SK-N-DZ (cell line): Measurements from ENCODE around the gene CCDC85B.

ENCODE experiments used
- DNase-seq: peaks from one replicate; pipeline ENCODE4 v3.0.0-alpha.2; 2015; ENCODE audit warnings: low spot score

The CCDC85B gene

DNA sequence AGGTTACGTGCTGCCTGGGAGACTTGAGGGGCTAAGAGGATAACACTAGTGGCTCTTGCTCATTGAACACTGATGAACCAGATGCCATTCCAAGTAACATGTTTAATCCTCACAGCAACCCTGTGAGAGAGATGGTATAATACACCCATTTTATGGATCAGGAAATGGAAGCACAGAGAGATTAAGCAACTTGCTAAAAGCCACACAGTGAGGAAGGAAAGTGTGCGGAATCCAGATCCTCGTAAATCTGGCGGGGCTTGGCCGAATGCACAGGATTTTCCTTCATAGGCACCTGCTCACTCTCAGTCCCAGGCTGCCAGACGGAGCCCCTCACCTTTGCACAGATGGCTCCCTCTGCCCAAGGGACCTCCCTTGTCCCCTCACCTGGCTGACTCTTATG is 17.4 kb downstream of the CCDC85B start:
- DNase-seq, result no peak

DNA sequence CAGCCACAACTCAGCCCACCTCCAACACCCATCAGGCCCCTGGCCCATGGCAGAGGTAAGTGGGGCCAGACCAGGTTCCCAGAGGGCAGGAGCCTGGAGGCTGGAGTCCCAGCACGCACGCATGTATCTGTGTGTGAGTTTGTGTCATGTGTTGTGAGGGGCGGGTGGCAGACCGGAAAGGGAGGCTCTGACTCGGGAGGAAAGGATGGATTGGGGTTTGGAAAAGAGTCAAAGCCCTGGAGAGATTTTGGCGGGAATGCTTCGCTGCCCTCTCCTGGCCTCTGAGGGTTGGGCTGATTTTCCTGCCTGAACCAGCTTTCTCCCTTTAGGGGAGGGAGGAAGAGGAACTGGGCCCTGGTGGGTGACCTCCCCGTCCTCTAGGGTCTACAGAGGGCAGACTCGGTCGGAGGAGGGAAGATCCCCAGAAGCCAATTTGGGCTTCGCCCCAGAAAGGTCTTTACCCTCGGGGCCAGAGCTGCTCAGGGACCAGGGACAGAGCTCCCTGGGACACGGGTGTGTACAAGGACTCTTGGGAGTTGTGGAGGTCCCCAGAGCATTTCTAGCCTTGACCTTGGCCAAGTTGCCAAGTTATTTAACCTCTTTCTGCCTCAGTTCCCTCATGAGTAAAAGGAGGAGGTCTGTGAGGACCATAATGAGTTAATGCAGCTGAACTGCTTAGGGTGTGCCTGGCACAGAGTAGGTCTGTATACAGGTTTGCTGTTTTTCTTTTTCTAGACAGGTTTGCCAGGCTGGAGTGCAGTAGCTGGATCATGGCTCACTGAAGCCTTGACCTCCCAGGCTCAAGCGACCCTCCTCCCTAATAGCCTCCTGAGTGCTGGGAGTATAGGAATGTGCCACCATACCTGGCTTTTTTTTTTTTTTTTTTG is 21.5 kb downstream of the CCDC85B start:
- peak; percentile 52 for DNase-seq

DNA sequence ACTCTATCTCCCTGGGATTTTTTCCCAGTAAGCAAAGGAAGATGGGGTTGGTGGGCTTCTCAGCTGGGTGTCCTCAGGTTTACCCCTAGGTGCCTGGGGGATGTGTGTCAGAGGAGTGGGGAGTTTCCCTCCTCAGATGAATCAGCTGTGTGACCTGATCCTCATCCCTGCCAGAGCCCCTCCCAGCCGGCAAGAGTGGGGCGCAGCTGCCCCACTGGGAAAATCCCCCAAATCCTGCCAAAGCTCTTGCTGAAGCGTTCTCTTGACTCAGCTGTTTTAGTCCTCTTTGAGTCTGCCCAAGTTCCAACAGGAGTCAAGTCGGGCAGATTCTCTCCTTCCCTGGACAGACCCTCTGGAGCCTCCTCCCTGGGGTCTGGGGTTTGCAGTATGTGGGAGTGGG is 22.4 kb downstream of the CCDC85B start:
- no peak for DNase-seq

DNA sequence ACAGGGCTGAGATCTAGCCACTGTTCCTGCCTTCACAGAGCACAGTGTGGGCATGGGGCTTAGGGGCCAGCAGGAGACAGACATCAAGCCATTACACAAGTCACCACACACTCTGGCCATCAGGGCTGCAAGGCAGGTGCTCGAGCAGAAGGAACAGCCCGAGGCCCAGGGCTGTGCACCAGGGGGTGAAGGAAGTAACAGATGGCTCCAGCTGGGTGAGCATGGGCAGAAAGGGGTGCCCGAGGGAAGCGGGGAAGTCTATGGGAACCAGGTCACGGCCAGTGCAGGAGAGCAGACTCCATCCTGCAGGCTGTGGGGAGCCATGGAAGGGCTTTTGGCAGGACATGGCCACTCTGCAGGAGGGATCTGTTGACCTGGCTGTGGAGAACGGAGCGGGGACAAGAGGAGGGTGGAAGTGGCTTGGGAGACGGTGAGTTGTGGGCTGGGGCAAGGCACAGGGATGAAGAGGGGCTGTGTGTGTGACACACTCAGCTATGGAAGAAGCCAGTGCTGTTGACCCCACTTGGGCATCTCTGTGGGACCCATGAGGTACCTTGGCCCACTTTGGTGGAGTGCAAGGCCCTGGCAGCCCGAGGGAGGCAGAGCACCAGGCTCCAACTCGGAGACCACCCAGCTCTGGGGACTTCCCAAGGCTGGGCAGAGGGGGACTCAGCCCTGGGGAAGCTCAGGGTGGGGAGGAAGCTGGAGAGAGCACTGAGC is 24.8 kb downstream of the CCDC85B start:
- DNase-seq, result no peak

DNA sequence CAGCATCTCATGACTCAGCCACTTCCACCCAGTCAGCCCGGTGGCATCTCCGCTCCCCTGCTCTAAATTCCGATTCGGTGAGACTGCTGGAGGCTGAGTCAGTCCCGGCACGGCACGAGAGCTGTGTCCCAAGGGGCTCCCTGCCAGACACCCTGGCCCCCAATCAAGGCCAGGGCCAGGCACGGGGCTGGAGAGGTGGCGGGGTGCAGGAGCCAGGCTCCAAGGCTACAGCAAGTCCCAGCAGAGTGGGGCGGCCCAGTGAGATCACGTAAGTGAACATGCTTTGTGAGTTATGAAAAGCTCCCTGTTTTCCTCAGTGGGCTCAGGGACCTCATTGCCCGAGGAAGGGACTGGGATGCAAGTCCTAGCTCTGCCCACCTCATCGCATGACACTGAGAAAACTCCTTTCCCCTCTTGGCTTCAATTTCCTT is 25.4 kb downstream of the CCDC85B start:
- no peak for DNase-seq

DNA sequence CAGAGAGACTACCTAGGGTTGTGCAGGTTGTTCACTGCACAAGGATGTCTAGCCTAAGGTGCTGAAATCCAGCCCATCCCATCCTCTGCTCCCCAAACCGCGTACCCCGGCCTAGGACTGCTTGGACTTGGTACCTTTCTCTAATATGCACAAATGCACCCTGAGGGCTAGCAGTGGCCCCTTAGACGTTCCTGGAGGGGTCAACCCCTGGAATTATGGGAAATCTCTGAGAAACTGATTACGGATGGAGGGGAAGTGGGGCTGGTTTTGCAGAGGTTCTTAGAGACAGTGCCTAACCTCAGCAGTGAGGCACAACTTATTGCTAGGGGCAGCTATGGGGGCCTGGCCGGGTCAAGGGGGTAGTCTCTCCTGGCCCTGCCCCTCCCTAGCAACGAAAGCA is 25.9 kb downstream of the CCDC85B start:
- DNase-seq, result no peak

DNA sequence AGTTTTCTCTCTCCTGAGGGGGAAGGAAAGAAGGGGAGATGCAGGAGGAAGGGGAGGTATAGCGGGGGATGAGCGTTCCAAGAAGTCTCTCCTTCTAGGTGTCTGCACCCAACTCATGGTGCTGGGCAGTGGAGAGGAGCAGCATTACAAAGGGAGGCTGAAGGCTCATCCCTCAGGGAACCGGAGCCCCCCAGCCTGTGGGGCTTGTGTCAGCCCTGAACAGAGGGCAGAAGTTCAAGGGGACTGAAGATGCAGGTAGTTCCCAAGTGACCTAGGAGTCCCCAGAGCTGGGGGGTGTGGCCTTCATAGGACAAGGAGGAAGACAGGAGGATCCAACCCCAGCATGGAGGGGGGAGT is 26.6 kb downstream of the CCDC85B start:
- no peak for DNase-seq

DNA sequence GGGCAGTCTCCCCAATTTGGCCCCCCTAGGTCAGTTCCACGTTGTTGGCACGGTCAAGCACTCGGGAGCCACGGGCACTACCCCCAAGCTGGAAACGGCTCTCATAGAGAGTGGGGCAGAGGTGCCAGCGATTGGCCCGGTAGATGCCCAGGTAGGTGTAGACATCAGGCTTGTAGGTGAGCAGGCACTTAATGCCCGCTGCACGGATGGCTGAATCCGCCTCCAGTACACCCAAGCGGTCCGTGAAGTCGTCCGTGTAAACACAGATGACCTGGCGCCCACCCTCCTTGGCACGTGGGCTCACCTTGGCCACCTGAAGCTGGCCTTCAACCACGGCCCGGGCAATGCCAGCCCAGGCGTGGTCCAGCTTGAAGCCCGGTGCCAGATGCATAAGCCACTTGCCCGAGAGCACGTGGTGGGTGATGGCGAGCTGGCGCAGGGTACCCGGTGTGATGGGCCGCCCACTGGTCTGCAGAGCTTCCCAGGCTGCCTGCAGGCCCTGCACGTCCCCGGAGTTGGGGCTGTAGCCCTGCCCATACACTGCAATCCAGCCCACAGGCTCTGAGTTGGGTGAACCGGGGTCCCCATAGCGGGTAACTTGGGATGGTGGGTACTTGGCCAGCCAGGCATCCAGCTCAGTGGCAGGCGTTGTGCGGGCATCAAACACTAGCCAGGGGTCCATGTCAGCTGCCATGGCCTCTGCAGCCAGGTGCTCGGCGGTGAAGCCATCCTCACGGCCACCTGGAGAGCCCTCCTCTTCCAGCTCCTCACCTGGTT is 27.1 kb downstream of the CCDC85B start:
- DNase-seq, result no peak

DNA sequence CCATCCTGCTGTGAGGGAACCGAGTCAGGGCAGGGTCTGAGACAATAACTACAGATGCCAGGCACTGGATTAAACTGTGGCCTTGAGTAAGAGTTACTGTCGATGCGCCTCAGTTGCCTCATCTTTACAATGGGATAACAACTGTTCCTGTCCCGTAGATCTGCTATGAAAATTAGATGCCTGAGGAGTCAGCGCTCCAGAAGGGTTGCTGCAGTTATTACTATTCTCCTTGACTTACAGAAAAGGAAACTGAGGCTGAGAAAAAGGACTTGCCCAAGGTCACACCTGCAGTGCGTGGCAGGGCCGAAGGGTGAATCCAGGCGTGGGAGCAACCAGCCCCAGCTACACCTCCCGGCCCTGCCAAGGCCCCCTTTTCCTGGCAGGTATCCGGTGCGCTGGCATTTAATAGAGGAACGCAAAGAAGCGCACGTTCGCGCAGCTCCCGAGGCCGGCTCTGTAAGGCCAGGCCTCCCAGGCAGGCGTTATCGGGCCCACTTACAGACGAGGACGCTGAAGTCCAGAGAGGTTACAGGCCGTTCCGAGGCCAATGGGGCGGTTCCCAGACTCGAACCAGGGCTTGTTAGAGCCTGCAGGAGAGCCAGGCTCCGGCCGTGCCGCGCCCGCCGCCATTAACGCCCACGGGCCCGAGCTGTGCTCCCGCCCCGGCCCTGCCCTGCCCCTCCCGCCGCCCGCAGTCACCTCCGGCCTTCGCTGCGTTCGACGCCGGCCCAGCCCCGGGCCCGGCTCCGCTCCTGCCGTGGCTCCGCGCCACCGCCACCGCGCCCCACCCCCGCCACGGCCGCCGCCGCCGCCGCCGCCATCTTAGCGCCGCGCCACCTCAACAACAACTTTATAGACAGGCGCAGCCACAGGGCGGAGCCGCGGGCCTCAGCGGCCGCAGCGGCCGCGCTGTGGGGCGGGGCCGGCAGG is 28.0 kb downstream of the CCDC85B start, which contains the start of gene C11orf68:
Gene C11orf68 (minus strand): TSS at position 852 of the 930 bp plus-strand sequence. CDS start 31 bp downstream, at position 821.
- DNase-seq, result no peak

DNA sequence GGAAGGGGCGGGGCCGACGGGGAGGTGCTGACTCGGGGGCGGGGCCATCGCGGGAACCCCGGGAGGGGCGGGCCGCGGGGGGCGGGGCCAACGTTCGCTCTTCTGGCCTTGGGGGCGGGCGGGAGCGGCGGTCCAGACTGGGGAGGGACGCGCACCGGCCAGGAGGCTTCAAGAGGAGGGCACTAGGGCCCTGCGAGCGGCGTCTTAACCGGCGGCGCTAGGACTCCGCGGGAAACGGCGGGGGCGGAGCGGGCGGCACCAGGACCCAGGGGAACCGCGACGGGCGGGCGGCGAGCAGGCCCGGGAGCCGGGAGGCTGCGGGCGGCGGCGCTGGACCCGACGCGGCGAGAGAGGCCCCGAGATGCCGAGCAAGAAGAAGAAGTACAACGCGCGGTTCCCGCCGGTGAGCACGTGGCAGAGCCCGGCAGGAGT is 28.7 kb downstream of the CCDC85B start, which contains the start of gene DRAP1:
Gene DRAP1 (plus strand): TSS at position 286 of the 432 bp plus-strand sequence. CDS start 76 bp downstream, at position 362.
- DNase-seq, result peak; percentile 97

DNA sequence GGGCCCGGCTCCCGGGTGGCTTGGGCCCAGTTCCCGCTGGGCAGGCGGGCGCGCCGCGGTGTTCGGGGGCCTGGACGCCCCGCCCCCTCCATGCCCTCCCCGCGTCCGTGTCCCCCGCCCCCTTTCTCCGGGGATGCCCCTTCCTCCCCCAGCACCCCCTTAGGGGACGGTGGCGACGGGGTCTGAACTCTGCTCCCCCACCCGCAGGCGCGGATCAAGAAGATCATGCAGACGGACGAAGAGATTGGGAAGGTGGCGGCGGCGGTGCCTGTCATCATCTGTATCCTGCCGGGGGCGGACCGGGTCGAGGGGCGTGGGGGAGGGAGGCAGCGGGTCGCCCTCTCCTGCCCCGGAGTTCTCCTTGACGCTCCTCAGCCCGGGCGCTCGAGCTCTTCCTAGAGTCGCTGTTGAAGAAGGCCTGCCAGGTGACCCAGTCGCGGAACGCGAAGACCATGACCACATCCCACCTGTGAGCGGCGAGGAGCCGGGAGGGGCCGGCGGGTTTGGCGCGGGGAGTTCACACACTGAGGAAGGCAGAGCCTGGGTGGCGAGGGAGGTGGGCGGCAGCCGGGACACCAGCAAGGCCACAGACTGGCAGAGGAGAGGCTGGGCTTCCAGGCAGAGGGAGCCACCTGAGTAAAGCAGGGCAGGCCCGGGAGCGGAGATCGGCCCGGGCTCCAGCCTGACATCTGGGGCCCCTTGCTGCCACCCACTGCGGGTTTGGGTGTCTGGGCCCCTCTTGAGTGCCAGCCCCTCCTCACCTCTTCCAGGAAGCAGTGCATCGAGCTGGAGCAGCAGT is 29.3 kb downstream of the CCDC85B start:
- peak; percentile 39 for DNase-seq

DNA sequence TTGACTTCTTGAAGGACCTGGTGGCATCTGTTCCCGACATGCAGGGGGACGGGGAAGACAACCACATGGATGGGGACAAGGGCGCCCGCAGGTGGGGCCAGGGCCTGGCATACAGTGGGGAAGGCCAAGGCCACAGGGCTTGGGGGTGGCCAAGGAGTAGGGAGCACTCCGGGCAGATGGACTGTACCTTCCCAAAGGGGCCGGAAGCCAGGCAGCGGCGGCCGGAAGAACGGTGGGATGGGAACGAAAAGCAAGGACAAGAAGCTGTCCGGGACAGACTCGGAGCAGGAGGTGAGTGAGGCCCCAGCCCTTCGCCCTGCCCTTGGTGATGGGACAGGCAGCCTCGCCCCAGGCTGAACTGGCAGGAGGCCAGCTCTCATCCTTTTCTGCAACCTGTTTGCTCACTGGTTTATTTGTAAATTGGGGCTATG is 29.9 kb downstream of the CCDC85B start:
- no peak for DNase-seq

DNA sequence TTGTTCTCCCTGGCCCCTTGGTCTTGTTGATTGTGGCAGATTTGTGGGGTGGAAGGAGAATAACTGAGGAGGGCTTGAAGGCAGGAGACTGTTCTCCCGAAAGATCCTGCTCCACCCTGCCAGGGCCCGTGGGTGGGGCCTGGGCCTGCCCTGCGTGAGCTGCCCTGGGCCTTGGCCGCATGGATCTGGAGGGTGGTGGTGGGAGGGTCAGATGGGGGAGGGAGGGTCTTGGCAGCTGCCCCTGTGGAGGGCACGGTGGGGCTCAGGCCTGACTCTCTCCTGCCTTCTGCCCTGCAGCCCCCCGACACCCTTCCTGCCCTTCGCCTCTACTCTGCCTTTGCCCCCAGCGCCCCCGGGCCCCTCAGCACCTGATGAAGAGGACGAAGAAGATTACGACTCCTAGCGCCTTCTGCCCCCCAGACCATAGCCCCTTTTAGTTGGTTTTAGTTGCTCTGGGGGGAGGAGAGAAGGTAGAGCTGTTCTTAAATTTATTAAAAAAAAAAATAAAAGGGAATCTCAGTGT is 30.6 kb downstream of the CCDC85B start:
- no peak for DNase-seq

DNA sequence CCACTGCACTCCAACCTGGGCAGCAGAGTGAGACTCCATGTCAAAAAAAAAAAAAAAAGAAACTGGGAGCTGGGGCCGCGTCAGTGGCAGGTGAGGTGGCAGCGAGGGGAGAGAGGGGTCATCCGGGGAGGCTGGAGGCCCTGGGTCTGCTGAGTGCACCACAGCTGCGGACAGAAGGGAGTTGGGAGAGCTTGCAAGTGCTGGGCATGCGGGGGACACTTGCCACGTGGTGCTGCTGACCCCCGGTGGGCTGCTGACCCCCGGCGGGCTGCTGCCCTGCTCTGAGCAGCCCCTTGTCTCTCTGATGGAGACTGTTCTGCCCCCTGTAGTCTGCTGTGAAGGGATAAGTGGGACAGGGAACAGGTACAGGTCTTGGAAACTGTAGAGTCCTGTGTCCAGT is 31.4 kb downstream of the CCDC85B start:
- no peak for DNase-seq

DNA sequence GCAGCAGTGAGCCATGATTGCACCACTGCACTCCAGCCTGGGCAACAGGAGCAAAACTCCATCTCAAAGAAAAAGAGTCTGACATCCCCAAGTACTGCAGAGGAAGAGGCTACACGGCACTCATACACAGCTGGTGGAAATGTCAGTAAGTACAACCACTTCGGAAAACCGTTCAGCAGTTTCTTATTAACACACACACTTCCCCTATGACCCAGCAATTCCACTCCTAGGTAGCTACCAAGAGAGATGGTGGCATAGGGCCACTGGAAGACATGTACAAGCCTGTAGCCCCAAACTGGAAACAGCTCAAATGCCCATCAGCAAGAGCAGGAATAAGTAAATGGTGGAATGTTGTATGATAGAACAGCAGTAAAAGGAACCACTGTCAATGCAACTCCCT is 32.1 kb downstream of the CCDC85B start:
- DNase-seq, result no peak

DNA sequence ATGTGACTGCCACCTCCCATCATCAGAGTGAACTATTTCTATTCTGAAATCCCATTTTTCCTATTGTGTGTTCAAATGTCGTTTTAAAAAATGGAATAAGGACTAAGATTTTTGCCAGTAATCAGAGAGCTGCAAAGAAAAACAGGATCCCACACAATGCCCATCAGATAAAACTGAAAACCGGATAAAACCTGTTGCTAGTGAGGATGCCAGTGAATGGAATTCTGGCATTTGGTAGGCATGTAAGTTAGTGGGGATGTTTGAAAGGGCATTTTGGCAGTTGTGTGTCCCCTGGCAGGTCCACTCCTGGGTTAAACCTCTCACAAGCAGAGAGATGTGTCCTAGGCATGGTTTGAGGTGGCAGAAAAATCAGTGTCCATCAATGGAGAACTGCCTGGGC is 34.9 kb downstream of the CCDC85B start:
- no peak for DNase-seq

DNA sequence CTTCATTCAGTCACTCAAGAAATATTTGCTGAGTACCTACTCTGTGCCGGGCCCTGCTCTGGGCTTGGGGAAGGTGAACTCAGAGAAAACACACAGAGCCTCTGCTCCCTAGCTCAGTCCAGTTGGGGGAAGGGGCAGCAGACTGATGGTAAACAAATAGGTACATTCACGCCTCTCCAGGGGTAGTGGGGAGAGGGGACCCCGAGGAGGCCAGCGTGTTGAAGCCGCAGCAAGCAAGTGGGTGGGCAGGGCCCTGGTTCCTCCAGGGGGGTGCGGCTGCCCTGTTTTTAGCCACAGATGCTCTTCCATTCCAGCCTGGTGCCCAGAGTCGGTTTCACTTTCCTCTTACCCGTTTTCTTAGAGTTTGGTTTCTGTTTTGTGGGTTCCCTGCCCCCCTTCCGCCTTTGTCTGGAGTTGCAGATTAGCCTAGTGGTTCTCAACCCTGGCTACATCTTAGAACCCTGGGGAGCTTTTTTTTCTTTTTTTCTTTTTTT is 37.5 kb downstream of the CCDC85B start:
- no peak for DNase-seq

DNA sequence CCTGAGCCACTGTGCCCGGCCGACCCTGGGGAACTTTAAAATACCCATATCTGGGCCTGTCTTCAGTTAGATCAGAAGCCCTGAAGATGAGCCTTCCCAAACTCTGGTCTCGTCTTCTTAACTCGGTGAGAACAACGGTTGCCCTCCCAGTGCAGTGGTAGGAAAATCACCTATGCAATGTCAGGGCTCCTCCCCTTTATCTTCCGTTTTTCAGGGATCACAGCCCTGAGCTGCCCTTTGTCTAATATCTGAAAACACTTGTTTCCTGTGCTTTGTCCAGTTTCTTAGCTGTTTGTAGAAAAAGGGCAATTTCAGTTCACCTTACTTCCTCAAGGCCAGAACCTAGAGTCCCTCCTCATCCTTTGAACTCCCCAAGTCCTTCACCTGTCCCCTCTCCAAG is 38.2 kb downstream of the CCDC85B start:
- DNase-seq, result no peak

DNA sequence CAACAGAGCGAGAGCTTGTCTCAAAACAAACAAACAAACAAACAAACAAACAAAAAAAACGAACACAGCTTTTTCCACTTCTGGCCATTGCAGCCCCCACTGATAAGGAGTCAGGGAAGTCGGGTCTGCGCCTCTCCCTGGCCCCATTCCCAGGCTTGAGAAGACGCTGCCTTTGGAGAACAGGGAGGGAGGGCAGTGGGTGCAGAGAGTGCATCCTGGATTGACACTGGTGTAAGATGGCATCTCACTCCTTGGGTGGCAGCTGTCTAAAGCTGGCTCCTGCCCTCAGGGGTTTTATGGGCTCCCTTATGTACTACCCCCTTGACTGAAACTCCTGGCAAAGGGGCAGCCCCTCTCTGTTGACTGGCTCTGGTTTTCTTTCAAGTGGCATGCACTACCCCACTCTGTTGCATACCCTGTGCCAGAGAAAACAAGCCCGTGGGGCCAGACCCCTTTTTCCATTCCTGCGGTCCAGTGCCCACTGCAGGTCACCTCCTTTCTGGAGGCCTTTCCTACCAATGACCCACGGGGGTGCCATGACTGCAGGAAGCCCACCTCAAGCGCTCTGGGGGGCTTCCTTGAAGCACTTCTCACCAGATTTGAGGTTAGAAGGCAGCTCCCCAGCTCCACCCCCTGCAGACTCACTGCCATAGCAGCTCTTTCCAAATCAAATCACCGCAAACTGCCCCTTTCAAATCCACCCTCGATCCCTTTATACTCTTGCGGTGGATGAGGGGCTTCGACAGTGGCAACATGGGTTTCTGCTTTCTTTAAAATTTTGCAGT is 41.5 kb downstream of the CCDC85B start:
- DNase-seq, result no peak
